Psoas muscle (tissue), 8 donors: ENCODE measurements around the gene NFE2L2. TPM values are rescaled to one million over a fixed set of nuclear protein-coding genes. Genes with fewer than 3 reads are reported as not detected.
A peak's percentile ranks its signal among the peaks of the same experiment; 100 is the strongest.

Experiments
- ATAC-seq, 4 donors: fragments of 200-7000 bp; cut with Tn5 transposase; one replicate each; pipeline ENCODE4 v1.9.1; 2020; ENCODE audit warnings: moderate library complexity in 3 of 4, mild to moderate bottlenecking in 2 of 4
- DNase-seq, 2 donors: peaks; one replicate each; pipeline ENCODE4 v3.0.0-alpha.2; 2020
- H3K27ac ChIP-seq: fragments of 200-600 bp; one replicate; pipeline ENCODE4 v1.8.0; 2022
- H3K27me3 ChIP-seq, 3 donors: fragments of 200-600 bp in 1 of 3; one replicate each; pipeline versions ENCODE4 v1.6.1 to v1.8.0; 2013 to 2022; ENCODE audit warnings: low read length in 2 of 3, mild to moderate bottlenecking in 2 of 3, moderate library complexity in 1 of 3; ENCODE audit not compliant: insufficient read depth in 3 of 3
- H3K36me3 ChIP-seq, 2 donors: fragments of 200-600 bp in 1 of 2; one replicate each; pipeline versions ENCODE4 v1.6.1 to v1.8.0; 2013 to 2022; ENCODE audit warnings: low read depth in 1 of 2, mild to moderate bottlenecking in 1 of 2, moderate library complexity in 1 of 2; ENCODE audit not compliant: insufficient read depth in 1 of 2
- H3K4me1 ChIP-seq: fragments of 200-600 bp; one replicate; pipeline ENCODE4 v1.8.0; 2022
- H3K4me3 ChIP-seq: fragments of 200-600 bp; one replicate; pipeline ENCODE4 v1.8.0; 2022; ENCODE audit warnings: mild to moderate bottlenecking
- H3K9me3 ChIP-seq: fragments of 200-600 bp; one replicate; pipeline ENCODE4 v1.8.0; 2022
- CTCF ChIP-seq: fragments of 200-600 bp; IDR thresholded peaks from one replicate; pipeline ENCODE4 v1.8.0; 2022; ENCODE audit warnings: antibody characterized with exemption
- WGBS, 3 donors: extraction: QIAGEN DNeasy Blood & Tissue Kit; methylation state at CpG; one replicate each; pipeline versions ENCODE4 v1.1.6 to v1.1.7; 2013; 5-methylcytosine and 5-hydroxymethylcytosine counted together
- intact Hi-C, 2 donors: fragments of 100-400 bp; cut with DNase I; formaldehyde crosslinking; loops; one replicate each; pipeline versions ENCODE4 v1.11.0 to v1.14.2; 2022
- polyA plus RNA-seq, 3 donors: library from polyadenylated mRNA; stranded (reverse); fragments of 200-250 nt; gene quantifications; one replicate each; pipeline ENCODE4 v1.2.3, GENCODE V29; 2013
- total RNA-seq, 4 donors: library from RNA; stranded (reverse); fragmentation: NEBNext Ultra II Directional in 2 of 4; extraction: Animal tissue kit (Norgen Biotek cat#: 25700) in 2 of 4; gene quantifications; one replicate each; pipeline versions ENCODE4 v1.2.1 to v1.2.4, GENCODE V29; 2021 to 2023
- donor health status: healthy with polysubstance abuse.
- donor health status: DM: no; HTN: no; CAD: no; lungs with moderate emphysema.
- donor health status: Bipolar disorder and iron deficiency.
- donor health status: healthy.
- donor health status: DM: yes; HTN: yes; CAD: no.
- donor health status: DM: no; HTN: no; CAD: no.
- donor health status: DM: no; HTN: no; CAD: no.
- donor health status: DM: yes; HTN: yes; CAD: no.

Gene NFE2L2
- total and polyA plus RNA-seq, 7 donors, result 42.4 to 127 (median 56.6) TPM

- no peaks in the 10 kb centered on the region for H3K36me3 ChIP-seq
- intact Hi-C loops, result loop anchor here (10.0 kb wide), 1 partner anchor 131 kb away; no protein-coding TSS in a partner anchor
- H3K4me1 ChIP-seq, result no peaks in the 10 kb centered on the region
- WGBS, 3 donors, result 46 to 53% (median 51%) methylated on average over 3 of the region's 3 CpGs
- TF ChIP-seq CTCF, result no peak
- H3K27me3 ChIP-seq, result no peaks in the 10 kb centered on the region
- no peak overlapping the region for H3K4me3 ChIP-seq
- no peak overlapping the region for H3K27ac ChIP-seq
- ATAC-seq (peak in 1 of 4 donors; percentile 61), DNase-seq (no peak)
- H3K9me3 ChIP-seq, result no peaks in the 10 kb centered on the region
Measured at GRCh38 chr2:177295484-177295883, 31.0 kb upstream of the NFE2L2 start.

DNA sequence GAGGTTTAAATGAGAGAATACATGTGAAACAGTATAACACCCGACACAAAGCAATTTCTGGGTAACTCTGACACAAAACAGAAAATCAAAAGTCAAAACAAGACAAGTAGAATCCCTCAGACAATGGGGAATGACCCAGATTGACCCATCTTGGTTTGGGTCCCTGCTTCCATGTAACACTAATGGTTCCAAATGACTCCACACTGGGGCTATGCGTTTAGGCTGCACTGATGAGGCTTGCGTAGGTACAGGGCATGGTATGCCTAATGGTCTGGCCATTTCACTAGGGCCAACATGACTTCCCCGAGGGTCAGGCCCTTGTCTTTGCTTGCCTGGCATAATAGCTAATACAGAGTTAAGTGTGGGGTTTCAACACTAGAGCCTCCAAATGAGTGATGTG, 27.2 kb upstream of the NFE2L2 start:
- 93 to 98% (median 96%) methylated on average over 4 of the region's 4 CpGs for WGBS, 3 donors
- no peak overlapping the region for H3K4me3 ChIP-seq
- no peaks in the 10 kb centered on the region for H3K4me1 ChIP-seq
- ATAC-seq (no peak), DNase-seq (no peak)
- no peaks in the 10 kb centered on the region for H3K36me3 ChIP-seq
- no peaks in the 10 kb centered on the region for H3K27me3 ChIP-seq
- H3K27ac ChIP-seq, result no peak overlapping the region
- no peaks in the 10 kb centered on the region for H3K9me3 ChIP-seq
- intact Hi-C loops, result loop anchor here (10.0 kb wide), 1 partner anchor 127 kb away; no protein-coding TSS in a partner anchor
- TF ChIP-seq CTCF, result no peak

DNA sequence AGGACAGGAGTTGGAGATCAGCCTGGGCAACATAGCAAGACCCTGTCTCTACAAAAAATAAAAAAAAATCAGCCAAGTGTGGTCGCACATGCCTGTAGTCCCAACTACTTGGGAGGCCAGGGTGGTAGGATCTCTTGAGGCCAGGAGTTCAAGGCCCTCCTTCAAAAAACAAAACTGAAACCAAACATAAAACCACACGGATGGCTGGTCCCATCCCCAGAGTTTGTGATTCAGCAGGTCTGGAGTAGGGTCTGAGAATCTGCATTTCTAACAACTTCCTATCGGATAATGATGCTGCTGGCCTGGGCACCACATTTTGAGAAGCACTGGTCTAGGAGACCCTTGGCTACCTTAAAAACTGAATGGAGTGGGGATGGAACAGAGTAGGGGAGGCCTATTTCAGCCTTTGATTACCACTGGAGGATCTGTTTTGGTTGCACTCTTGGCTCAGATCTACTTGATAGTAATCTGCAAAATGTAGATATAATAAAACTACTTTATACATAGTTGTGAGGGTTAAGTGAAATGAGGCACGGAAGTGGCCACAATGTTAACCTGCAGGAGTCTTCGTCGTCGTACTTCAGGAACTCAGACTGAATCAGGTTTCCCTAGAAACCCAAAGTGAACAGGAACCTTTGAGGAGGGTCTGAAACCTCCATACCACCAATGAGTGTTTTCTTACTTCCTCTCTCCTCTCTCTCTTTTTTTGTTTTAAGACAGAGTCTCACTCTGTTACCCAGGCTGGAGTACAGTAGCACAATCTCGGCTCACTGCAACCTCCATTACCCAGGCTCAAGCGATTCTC, 25.5 kb upstream of the NFE2L2 start:
- no peaks in the 10 kb centered on the region for H3K9me3 ChIP-seq
- intact Hi-C loops, result loop anchor here (10.0 kb wide), 1 partner anchor 125 kb away; no protein-coding TSS in a partner anchor
- H3K4me1 ChIP-seq, result peaks cover 8% of the 10 kb centered on the region
- no peak for ATAC-seq
- H3K36me3 ChIP-seq, result no peaks in the 10 kb centered on the region
- no peaks in the 10 kb centered on the region for H3K27me3 ChIP-seq
- 73 to 93% (median 81%) methylated on average over 9 of the region's 9 CpGs for WGBS, 3 donors
- H3K4me3 ChIP-seq, result no peak overlapping the region
- no peak for DNase-seq
- H3K27ac ChIP-seq, result no peak overlapping the region
- TF ChIP-seq CTCF, result no peak

GRCh38 chr2:177287814-177288213, 23.3 kb upstream of the NFE2L2 start:
- no peaks in the 10 kb centered on the region for H3K27me3 ChIP-seq
- no peak overlapping the region for H3K4me3 ChIP-seq
- peaks cover 14% of the 10 kb centered on the region for H3K4me1 ChIP-seq
- no peaks in the 10 kb centered on the region for H3K36me3 ChIP-seq
- no peaks in the 10 kb centered on the region for H3K9me3 ChIP-seq
- no peak for TF ChIP-seq CTCF
- intact Hi-C loops, result no loop called here
- WGBS, 3 donors, result 75 to 91% (median 78%) methylated on average over 1 of the region's 1 CpG
- DNase-seq (no peak), ATAC-seq (no peak)
- no peak overlapping the region for H3K27ac ChIP-seq
